Hematopoietic multipotent progenitor cell treated with erythropoietin and hydrocortisone succinate and interleukin-3 and kit ligand, for 6 days (in vitro differentiated cells): ENCODE data around the gene NFATC2.
"Not testable (repeated sequence)": the region's sequence is repeated elsewhere in the genome, so short reads cannot be mapped to it uniquely, and the experiment has no call there.

Experiments
- DNase-seq: peaks from one replicate; pipeline ENCODE4 v3.0.0-alpha.2; 2015

The NFATC2 gene

DNA sequence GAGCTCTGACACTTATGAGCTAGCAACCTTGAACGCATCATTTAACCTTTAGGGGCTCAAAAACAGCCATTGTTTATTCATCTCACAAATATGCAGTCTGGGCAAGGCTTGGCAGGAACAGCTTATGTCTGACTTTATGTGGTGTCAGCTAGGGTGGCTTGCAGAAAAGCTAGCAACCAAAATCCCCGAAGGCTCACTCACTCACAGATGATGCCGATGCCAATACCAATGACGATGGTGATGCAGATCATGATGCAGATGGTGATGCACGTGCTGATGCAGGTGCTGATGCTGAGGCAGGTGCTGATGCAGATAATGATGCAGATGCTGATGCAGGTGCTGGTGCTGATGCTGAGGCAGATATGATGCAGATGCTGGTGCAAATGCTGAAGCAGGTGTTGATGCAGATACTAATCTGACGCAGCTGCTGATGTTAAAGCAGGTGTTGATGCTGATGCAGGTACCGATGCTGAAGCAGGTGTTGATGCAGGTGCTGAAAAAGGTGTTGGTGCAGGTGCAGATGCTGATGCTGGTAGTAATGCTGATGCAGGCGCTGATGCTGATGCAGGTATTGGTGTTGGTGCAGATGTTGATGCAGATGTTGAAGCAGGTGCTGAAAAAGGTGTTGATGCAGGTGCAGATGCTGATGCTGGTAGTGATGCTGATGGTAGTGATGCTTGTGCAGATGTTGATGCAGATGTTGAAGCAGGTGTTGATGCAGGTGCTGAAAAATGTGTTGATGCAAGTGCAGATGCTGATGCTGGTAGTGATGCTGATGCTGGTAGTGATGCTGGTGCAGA, 195.6 kb downstream of the NFATC2 start:
- no peak for DNase-seq

DNA sequence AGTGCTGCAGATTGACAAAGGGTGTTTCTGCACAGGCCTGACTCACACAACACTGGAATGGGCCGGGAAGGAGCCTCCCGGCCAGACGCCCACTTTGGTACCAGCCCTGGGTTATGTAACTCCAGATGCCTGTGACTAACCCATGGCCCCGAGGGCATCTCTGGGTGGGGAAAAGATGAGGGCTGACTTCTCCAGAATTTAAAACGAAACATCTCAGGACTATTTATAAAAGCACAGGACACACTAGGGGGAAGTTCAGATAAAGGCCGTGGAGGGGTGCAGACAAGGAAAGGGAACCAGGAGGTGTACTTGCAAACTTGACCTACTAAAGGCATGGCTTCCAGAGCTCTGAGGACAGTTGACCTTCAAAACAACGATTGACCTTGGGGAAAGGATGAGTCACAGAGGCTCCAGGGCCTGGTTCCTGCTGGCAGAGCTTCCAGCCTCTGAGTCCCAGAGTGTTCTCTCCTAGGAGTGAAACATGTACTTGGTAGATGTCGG, 196.9 kb downstream of the NFATC2 start:
- DNase-seq, result no peak

DNA sequence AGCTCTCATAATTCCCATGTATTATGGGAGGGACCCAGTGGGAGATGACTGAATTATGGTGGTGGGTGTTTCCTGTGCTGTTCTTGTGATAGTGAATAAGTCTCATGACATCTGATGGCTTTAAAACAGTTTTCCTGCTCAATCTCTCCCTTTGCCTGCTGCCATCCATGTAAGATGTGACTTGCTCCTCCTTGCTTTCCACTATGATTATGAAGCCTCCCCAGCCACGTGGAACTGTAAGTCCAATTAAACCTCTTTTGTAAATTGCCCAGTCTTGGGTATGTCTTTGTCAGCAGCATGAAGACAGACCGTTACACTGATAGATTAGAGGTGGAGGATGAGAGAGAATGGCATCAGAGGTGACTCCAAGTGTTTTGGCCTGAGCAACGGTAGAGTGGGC, 198.7 kb downstream of the NFATC2 start:
- not testable (repeated sequence) for DNase-seq

DNA sequence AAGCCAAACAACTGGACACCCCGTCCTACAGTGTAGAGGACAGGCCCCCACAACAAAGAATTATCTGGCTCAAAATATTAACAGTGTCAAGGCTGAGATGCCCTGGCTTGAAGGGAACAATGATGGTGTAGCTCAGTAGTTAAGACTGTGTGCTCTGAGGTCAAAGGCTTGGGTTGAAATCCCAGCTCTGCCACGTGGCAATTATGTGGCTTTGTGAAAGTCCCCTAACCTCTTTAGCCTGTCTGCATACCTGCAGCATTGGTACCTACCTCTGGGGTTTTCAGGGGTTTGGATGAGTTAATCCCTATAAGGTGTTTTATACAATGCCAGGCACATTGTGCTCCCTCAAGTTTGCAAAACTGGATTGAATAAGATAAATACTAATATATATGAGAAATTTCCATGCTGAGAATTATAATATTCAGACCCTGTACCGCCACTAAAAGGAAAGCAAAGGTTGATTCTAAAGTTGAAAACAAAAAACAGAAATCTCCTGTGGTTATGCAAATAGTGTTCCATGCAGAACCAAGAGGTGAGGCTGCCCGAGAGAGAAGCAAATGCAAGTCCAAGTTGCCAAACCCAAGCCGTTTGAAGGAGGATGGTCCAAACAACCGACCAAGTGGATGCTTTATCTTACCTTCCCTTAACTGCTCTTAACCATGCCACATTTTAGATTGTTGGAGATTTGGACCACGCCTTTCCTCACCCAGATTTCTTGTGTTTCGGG, 199.8 kb downstream of the NFATC2 start:
- no peak for DNase-seq

DNA sequence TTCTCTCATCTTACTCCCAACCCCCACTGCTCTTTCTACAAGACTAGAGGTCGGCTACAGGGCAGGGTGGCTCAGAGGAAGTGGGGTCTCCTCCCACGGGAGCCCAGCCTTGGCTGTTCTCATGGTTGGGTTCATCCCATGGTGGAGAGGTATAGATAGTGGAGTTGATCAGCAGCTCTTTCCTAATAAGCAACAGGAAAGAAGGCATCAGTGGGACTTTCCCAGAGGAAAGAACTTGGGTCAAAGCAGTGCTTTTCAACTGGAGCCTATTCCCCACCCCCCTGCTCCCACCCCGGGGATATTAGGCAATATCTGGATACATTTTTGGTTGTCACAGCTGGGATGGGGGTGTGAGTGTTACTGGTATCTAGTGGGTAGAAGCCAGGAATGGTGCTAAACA, 200.9 kb downstream of the NFATC2 start:
- no peak for DNase-seq

GRCh38 chr20:51340451-51340840, 202.1 kb downstream of the NFATC2 start:
- DNase-seq, result peak; percentile 23

DNA sequence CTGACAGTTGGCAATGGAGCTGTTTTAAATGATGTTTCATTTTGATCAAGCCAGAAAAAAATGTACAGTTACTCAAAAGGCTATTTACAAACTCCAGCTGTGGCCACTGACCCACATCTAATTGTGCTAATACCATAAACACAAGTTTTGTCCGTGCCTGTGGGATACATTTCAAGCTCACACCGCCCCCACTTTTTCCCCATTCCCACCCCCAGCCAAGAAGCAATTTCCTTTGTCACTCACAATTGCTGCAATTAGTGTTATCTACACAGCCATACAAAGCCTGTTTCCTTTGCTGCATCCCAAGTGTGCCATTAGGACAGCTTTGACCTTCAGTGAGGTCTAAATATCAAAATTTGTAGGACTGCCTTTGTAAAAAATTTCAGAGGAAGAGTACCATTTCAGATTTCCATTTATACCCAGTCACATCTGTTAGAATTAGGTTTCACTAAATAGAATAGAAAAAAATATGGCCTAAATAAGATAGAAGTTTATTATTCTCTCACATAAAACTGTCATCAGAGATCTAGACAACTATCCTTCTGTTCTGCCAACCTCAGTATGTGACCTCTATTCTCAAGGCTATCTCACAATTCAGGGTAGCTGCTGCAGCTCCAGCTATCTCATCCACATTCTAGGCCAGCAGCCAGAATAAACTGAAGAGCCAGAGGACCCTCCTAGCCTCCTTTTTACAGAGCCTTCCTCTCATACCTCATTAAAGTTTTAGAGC, 202.6 kb downstream of the NFATC2 start:
- peak; percentile 18 for DNase-seq

GRCh38 chr20:51338692-51339440, 203.7 kb downstream of the NFATC2 start:
- DNase-seq, result peak; percentile 52

DNA sequence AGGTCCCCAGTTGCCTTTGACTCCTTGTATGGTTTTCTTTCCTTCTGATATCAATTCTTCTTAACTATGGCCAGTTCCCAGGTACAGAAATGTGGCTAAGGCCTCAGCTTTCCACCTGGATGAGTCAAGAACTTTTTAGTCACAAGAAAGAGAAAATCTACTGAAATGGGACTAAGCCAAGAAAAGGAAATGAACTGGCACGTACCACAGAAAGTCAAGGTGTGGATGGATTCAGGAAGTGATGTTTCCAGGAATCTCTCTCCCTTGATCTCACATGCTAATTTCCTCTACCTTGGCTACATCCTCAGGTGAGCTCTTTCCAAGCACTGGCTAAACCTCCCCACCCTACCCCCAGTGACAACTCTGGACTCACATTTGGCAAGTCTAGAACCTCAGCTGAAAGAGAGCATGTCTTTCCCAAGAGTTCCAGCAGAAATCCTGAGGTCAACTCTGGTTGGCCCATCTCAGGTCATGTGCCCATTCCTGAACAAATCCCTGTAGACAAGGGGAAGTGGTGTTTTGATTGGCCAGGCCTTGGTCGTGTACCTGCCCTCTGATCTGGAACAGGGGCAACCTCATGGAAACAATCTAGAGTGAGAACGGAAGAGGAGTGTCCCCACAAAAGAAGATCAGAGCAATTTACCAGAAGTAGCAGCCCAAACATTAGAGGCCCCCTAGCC, 205.3 kb downstream of the NFATC2 start:
- DNase-seq, result no peak
